ENCODE results near the gene CSMD2.

The CSMD2 gene

GRCh38 chr1:33661811-33662454, 503.1 kb downstream of the CSMD2 start:
- no peak overlapping the region for H3K27ac ChIP-seq (ENCODE audit: low read length)
- no peaks in the 10 kb centered on the region for H3K36me3 ChIP-seq (replicated peaks; ENCODE audit: insufficient read depth, low read length)
- DNase-seq: no peak
- H3K4me3 ChIP-seq (ENCODE audit: low read length): no peak overlapping the region
- no peak overlapping the region for H2AFZ ChIP-seq (ENCODE audit: low read length)
- H3K79me2 ChIP-seq (ENCODE audit: low read length): no peaks in the 10 kb centered on the region
- H3K9ac ChIP-seq (ENCODE audit: low read length): no peak overlapping the region
- peaks cover 49% of the 10 kb centered on the region for H3K27me3 ChIP-seq (replicated peaks; ENCODE audit: insufficient read depth, low read length)
- no peaks in the 10 kb centered on the region for H4K20me1 ChIP-seq (ENCODE audit: insufficient read depth, low read length)
- H3F3A ChIP-seq (ENCODE audit: insufficient read depth, low read length): no peaks in the 10 kb centered on the region
- no peak for TF ChIP-seq CTCF (IDR thresholded peaks at IDR 0.05; ENCODE audit: low read length)
- TF ChIP-seq EZH2phosphoT487 (IDR thresholded peaks at IDR 0.05; ENCODE audit: low read length): no peak
- TF ChIP-seq EZH2 (optimal IDR thresholded peaks at IDR 0.05; ENCODE audit: low read depth, low read length): no peak
- no peaks in the 10 kb centered on the region for H3K9me2 ChIP-seq (replicated peaks; ENCODE audit: insufficient read depth, low read length)
- no peak overlapping the region for H3K4me2 ChIP-seq (ENCODE audit: low read depth, low read length)
- no peaks in the 10 kb centered on the region for H3K4me1 ChIP-seq (ENCODE audit: low read length)
- no peaks in the 10 kb centered on the region for H3K9me3 ChIP-seq (replicated peaks; ENCODE audit: insufficient read depth, low read length)

DNA sequence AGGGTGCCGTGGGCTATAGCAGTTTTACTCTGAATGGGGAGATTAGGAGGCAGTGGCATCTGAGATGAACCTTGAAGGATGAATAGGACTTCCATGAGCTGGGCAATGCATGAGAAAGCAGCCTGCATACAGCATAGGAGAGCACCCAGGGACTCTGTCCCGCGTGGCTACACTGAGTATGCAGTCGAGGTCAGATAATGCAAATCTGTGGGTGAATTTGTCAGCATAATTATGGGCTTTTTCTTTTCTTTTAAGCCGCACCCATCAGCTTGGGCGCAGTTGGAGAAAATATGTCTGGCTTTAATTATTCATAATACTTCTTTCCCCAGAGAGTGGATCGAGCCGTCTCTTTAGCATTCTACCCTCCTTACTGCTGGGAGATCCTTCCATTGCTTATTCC, 504.1 kb downstream of the CSMD2 start:
- DNase-seq: no peak
- Histone ChIP-seq H3K79me2 (ENCODE audit: low read length) (no peaks in the 10 kb centered on the region), H4K20me1 (ENCODE audit: insufficient read depth, low read length) (no peaks in the 10 kb centered on the region), H3K4me2 (ENCODE audit: low read depth, low read length) (no peak overlapping the region), H2AFZ (ENCODE audit: low read length) (no peak overlapping the region), H3K4me3 (ENCODE audit: low read length) (no peak overlapping the region), H3K9me2 (replicated peaks; ENCODE audit: insufficient read depth, low read length) (no peaks in the 10 kb centered on the region), H3K9ac (ENCODE audit: low read length) (no peak overlapping the region), H3K27me3 (replicated peaks; ENCODE audit: insufficient read depth, low read length) (peaks cover 41% of the 10 kb centered on the region), H3F3A (ENCODE audit: insufficient read depth, low read length) (no peaks in the 10 kb centered on the region), H3K27ac (ENCODE audit: low read length) (no peak overlapping the region), H3K4me1 (ENCODE audit: low read length) (no peaks in the 10 kb centered on the region), H3K9me3 (replicated peaks; ENCODE audit: insufficient read depth, low read length) (no peaks in the 10 kb centered on the region), H3K36me3 (replicated peaks; ENCODE audit: insufficient read depth, low read length) (no peaks in the 10 kb centered on the region)
- TF ChIP-seq CTCF (IDR thresholded peaks at IDR 0.05; ENCODE audit: low read length) (no peak), EZH2 (optimal IDR thresholded peaks at IDR 0.05; ENCODE audit: low read depth, low read length) (no peak), EZH2phosphoT487 (IDR thresholded peaks at IDR 0.05; ENCODE audit: low read length) (no peak)

- TF ChIP-seq EZH2phosphoT487 (IDR thresholded peaks at IDR 0.05; ENCODE audit: low read length) (no peak), CTCF (IDR thresholded peaks at IDR 0.05; ENCODE audit: low read length) (no peak), EZH2 (optimal IDR thresholded peaks at IDR 0.05; ENCODE audit: low read depth, low read length) (no peak)
- H3K9me3 ChIP-seq (replicated peaks; ENCODE audit: insufficient read depth, low read length): no peaks in the 10 kb centered on the region
- H3F3A ChIP-seq (ENCODE audit: insufficient read depth, low read length): no peaks in the 10 kb centered on the region
- H3K79me2 ChIP-seq (ENCODE audit: low read length): no peaks in the 10 kb centered on the region
- H2AFZ ChIP-seq (ENCODE audit: low read length): no peak overlapping the region
- H3K36me3 ChIP-seq (replicated peaks; ENCODE audit: insufficient read depth, low read length): no peaks in the 10 kb centered on the region
- H3K4me3 ChIP-seq (ENCODE audit: low read length): no peak overlapping the region
- no peak for DNase-seq
- H3K9ac ChIP-seq (ENCODE audit: low read length): no peak overlapping the region
- peaks cover 34% of the 10 kb centered on the region for H3K27me3 ChIP-seq (replicated peaks; ENCODE audit: insufficient read depth, low read length)
- no peak overlapping the region for H3K27ac ChIP-seq (ENCODE audit: low read length)
- no peaks in the 10 kb centered on the region for H3K9me2 ChIP-seq (replicated peaks; ENCODE audit: insufficient read depth, low read length)
- no peaks in the 10 kb centered on the region for H4K20me1 ChIP-seq (ENCODE audit: insufficient read depth, low read length)
- no peaks in the 10 kb centered on the region for H3K4me1 ChIP-seq (ENCODE audit: low read length)
- no peak overlapping the region for H3K4me2 ChIP-seq (ENCODE audit: low read depth, low read length)
Measured at GRCh38 chr1:33660244-33660643, 504.8 kb downstream of the CSMD2 start.

Data from MM.1S (cell line).